Kidney (tissue), 14 donors: Measurements from ENCODE around the gene IFIH1. TPM values are rescaled to one million over a fixed set of nuclear protein-coding genes. Genes with fewer than 3 reads are reported as not detected.

Experiments used
- DNase-seq, 5 donors: peaks; one replicate each; pipeline ENCODE4 v3.0.0-alpha.2; 2013 to 2020
- FAIRE-seq: peaks from 2 replicates; lab custom pipeline; 2012; peaks lifted over from hg19 to GRCh38; lab: Jason Lieb, UNC
- H3K27ac ChIP-seq, 2 donors: one replicate each; pipeline ENCODE4 v1.7.0; 2013; ENCODE audit warnings: low read depth in 2 of 2, low read length in 2 of 2, inconsistent platforms in 1 of 2
- H3K27me3 ChIP-seq: one replicate; pipeline ENCODE4 v1.7.1; 2013; ENCODE audit warnings: low read length, inconsistent platforms; ENCODE audit not compliant: control insufficient read depth, insufficient read depth
- H3K36me3 ChIP-seq, 3 donors: one replicate each; pipeline versions ENCODE4 v1.7.0 to v1.7.1; 2013; ENCODE audit warnings: low read length in 3 of 3, control low read depth in 1 of 3, inconsistent platforms in 1 of 3; ENCODE audit not compliant: insufficient read depth in 3 of 3, control insufficient read depth in 2 of 3
- H3K4me1 ChIP-seq, 3 donors: one replicate each; pipeline versions ENCODE4 v1.7.0 to v1.7.1; 2013; ENCODE audit warnings: low read length in 3 of 3, inconsistent platforms in 1 of 3, low read depth in 1 of 3; ENCODE audit not compliant: control insufficient read depth in 2 of 3, insufficient read depth in 2 of 3
- H3K4me3 ChIP-seq, 3 donors: one replicate each; pipeline versions ENCODE4 v1.7.0 to v1.8.1; 2013; ENCODE audit warnings: low read length in 3 of 3, control low read depth in 1 of 3, inconsistent platforms in 1 of 3
- H3K9ac ChIP-seq, 3 donors: one replicate each; pipeline versions ENCODE4 v1.7.0 to v1.7.1; 2013; ENCODE audit warnings: low read length in 3 of 3, control low read depth in 1 of 3, inconsistent platforms in 1 of 3
- H3K9me3 ChIP-seq, 3 donors: one replicate each; pipeline versions ENCODE4 v1.7.0 to v1.7.1; 2013; ENCODE audit warnings: low read length in 3 of 3, control low read depth in 1 of 3, inconsistent platforms in 1 of 3; ENCODE audit not compliant: control insufficient read depth in 2 of 3, insufficient read depth in 1 of 3
- CTCF ChIP-seq: IDR thresholded peaks from 3 replicates; pipeline ENCODE4 v1.5.1; 2012; ENCODE audit warnings: mild to moderate bottlenecking, moderate library complexity, borderline replicate concordance; ENCODE audit not compliant: insufficient read depth; ENCODE audit errors: extremely low read depth
- intact Hi-C: fragments of 100-400 bp; cut with DNase I; formaldehyde crosslinking; loops from one replicate; pipeline ENCODE4 v1.11.1; 2022
- polyA plus RNA-seq: library from polyadenylated mRNA; stranded (reverse); fragments of 350-450 nt; fragmentation: Illumina TruSeq; extraction: RNeasy Lipid Tissue Mini Kit (QIAGEN cat#74804); gene quantifications from one replicate; pipeline ENCODE4 v1.2.3, GENCODE V29; 2014; ENCODE audit warnings: low read depth, low replicate concordance; ENCODE audit not compliant: insufficient read depth
- total RNA-seq: library from RNA; stranded (reverse); fragmentation: NEBNext Ultra II Directional; extraction: Animal tissue kit (Norgen Biotek cat#: 25700); gene quantifications from one replicate; pipeline ENCODE4 v1.2.1, GENCODE V29; 2021
- donor health status: control.
- donor health status: control.
- donor health status: control.
- donor health status: control.
- donor health status: control.
- donor health status: DM: yes; HTN: yes; CAD: no.
- donor health status: Normal renal cell carcinoma (clear cell type).

IFIH1 gene
- total and polyA plus RNA-seq, 2 donors from 2014 or later: 11.3 to 21.6 TPM

GRCh38 chr2:162267996-162268395 lies 50.5 kb downstream of the IFIH1 start:
- FAIRE-seq: no peak
- H3K27ac ChIP-seq: no peak overlapping the region
- no peak for TF ChIP-seq CTCF
- no peak overlapping the region for H3K4me3 ChIP-seq
- H3K4me1 ChIP-seq: no peaks in the 10 kb centered on the region
- no peaks in the 10 kb centered on the region for H3K27me3 ChIP-seq
- H3K9me3 ChIP-seq: no peaks in the 10 kb centered on the region
- intact Hi-C loops: no loop called here
- H3K9ac ChIP-seq: no peak overlapping the region
- H3K36me3 ChIP-seq: peaks cover 0 to 21% (median 10%) of the 10 kb centered on the region in 3 donors
- DNase-seq: no peak

DNA sequence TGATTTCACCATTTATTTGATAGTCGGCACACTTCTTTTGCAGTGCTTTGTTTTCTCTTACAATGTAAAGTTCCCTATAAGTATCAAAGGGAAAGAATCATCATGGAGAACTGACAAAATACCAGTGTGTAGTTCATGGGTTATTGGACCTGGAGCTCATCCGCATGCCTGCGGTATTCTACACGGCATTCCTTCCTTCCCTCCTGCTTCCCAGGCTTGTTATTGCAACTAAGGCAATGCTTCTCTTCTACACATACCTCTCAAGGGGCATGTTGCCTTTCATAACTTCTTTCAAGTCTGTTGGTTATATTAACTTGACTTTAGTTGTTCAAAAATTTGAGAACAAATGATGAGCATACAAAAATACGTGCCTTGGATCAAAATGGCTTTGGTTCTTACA lies 51.0 kb downstream of the IFIH1 start:
- DNase-seq (no peak), FAIRE-seq (no peak)
- no peak for TF ChIP-seq CTCF
- Histone ChIP-seq H3K9me3 (no peaks in the 10 kb centered on the region), H3K4me1 (no peaks in the 10 kb centered on the region), H3K27ac (no peak overlapping the region), H3K9ac (no peak overlapping the region), H3K27me3 (no peaks in the 10 kb centered on the region), H3K36me3 (peaks cover 0 to 21% (median 10%) of the 10 kb centered on the region in 3 donors), H3K4me3 (no peak overlapping the region)
- intact Hi-C loops: no loop called here

DNA sequence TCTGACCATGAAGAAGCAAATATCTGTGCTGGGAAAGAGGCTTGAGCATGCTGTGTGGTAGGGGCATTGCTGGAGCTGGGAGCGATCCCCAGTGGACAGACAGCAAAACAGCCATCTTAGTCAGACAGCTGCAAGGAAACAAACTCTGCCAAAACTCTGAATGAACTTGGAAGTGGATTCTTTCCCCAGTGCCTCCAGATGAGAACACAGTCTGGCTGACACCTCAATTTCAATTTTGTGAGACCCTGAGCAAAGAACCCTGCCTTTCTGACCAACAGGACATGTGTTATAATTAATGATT lies 52.1 kb downstream of the IFIH1 start:
- no peak for FAIRE-seq
- H3K4me3 ChIP-seq: no peak overlapping the region
- intact Hi-C loops: no loop called here
- H3K4me1 ChIP-seq: no peaks in the 10 kb centered on the region
- H3K9me3 ChIP-seq: no peaks in the 10 kb centered on the region
- H3K27ac ChIP-seq: no peak overlapping the region
- no peak for TF ChIP-seq CTCF
- peaks cover 0 to 12% (median 8%) of the 10 kb centered on the region in 3 donors for H3K36me3 ChIP-seq
- H3K27me3 ChIP-seq: no peaks in the 10 kb centered on the region
- no peak for DNase-seq
- H3K9ac ChIP-seq: no peak overlapping the region
